ENCODE data around the gene RHOA.

DNA sequence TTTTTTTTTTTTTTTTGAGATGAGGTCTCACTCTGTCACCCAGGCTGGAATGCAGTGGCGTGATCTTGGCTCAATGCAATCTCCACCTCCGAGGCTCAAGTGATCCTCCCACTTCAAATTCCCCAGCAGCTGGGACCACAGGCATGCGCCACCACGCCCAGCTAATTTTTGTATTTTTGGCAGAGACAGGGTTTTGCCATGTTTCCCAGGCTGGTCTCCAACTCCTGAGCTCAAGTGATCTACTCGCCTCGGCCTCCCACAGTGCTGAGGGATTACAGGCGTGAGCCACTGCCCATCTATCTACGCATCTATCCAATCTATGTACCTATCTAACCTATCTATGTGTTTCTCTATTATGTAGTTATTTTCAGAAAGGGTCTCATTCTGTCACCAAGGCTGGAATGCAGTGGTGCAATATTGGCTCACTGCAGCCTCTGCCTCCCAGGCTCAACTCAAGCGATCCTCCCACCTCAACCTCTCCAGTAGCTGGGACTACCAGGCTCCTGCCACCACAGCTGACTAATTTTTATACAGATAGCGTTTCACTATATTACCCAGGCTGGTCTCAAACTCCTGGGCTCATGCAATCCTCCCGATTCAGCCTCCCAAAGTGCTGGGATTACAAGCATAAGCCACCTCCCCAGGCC lies 33.4 kb downstream of the RHOA start:
- TF ChIP-seq, protein P1, sequence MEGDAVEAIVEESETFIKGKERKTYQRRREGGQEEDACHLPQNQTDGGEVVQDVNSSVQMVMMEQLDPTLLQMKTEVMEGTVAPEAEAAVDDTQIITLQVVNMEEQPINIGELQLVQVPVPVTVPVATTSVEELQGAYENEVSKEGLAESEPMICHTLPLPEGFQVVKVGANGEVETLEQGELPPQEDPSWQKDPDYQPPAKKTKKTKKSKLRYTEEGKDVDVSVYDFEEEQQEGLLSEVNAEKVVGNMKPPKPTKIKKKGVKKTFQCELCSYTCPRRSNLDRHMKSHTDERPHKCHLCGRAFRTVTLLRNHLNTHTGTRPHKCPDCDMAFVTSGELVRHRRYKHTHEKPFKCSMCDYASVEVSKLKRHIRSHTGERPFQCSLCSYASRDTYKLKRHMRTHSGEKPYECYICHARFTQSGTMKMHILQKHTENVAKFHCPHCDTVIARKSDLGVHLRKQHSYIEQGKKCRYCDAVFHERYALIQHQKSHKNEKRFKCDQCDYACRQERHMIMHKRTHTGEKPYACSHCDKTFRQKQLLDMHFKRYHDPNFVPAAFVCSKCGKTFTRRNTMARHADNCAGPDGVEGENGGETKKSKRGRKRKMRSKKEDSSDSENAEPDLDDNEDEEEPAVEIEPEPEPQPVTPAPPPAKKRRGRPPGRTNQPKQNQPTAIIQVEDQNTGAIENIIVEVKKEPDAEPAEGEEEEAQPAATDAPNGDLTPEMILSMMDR (IDR thresholded peaks at IDR 0.05; ENCODE audit: low read depth, low read length), result no peak
- TF ChIP-seq, protein P2, sequence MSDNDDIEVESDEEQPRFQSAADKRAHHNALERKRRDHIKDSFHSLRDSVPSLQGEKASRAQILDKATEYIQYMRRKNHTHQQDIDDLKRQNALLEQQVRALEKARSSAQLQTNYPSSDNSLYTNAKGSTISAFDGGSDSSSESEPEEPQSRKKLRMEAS (IDR thresholded peaks at IDR 0.05; ENCODE audit: low read depth, low read length), result no peak
- no peak for TF ChIP-seq POLR2A (IDR thresholded peaks at IDR 0.05; ENCODE audit: extremely low read depth, insufficient read length)
- no peak for TF ChIP-seq MYC (IDR thresholded peaks at IDR 0.05; ENCODE audit: low read depth, low read length)
